Panc1 (cell line): ENCODE results near the gene TMEM108.

Source experiments
- CTCF ChIP-seq: fragments of 450-650 bp; IDR thresholded peaks from 2 replicates; pipeline ENCODE4 v1.5.1; 2017; ENCODE audit warnings: mild to moderate bottlenecking
- REST ChIP-seq, 2 experiments: IDR thresholded peaks; 2 replicates each; pipeline ENCODE4 v1.6.1; 2011 to 2012; ENCODE audit warnings: low read depth in 2 of 2, control low read depth in 1 of 2, low read length in 1 of 2, mild to moderate bottlenecking in 1 of 2, moderate library complexity in 1 of 2; ENCODE audit not compliant: insufficient read depth in 1 of 2
- SIN3A ChIP-seq: IDR thresholded peaks from 2 replicates; pipeline ENCODE4 v1.6.1; 2012; ENCODE audit warnings: low read depth, mild to moderate bottlenecking, low read length, moderate library complexity, borderline replicate concordance; ENCODE audit not compliant: insufficient read depth
- TCF7L2 ChIP-seq: IDR thresholded peaks from 2 replicates; pipeline ENCODE4 v1.6.1; 2011; ENCODE audit warnings: mild to moderate bottlenecking, low read depth, low read length, inconsistent platforms

GRCh38 chr3:133329626-133330025 is 291.4 kb downstream of the TMEM108 start:
- TF ChIP-seq CTCF, result no peak
- TF ChIP-seq SIN3A, result no peak
- TF ChIP-seq TCF7L2, result no peak
- no peak for TF ChIP-seq REST (IDR thresholded peaks at IDR 0.05; ENCODE audit: insufficient read depth in 1 of 2, low read depth in 2 of 2, low read length in 1 of 2)
